ENCODE results near the gene HDAC7.

GRCh38 chr12:47742253-47742825 is 77.4 kb downstream of the HDAC7 start:
- TF ChIP-seq CTCF (IDR thresholded peaks at IDR 0.05) = peak in 6 of 7 experiments; percentile 49 to 99 (median 95)
- no peak for TF ChIP-seq POLR2A (IDR thresholded peaks at IDR 0.05)
- TF ChIP-seq POLR2AphosphoS5 (IDR thresholded peaks at IDR 0.05) = peak in 1 of 3 donors; percentile 53
